ENCODE data around the gene ZNF329.

- TF ChIP-seq CTCF (conservative IDR thresholded peaks at IDR 0.05; ENCODE audit: low read depth, low read length) (no peak), EZH2 (IDR thresholded peaks at IDR 0.05; ENCODE audit: low read length, unreplicated experiment) (no peak)
Measured at GRCh38 chr19:58157045-58157728, 6.6 kb upstream of the ZNF329 start.

Data from PC-3 (cell line).